HCT116 (cell line): ENCODE measurements around the gene HSF2BP. TPM values are rescaled to one million over a fixed set of nuclear protein-coding genes. Genes with fewer than 3 reads are reported as not detected.

ENCODE experiments used
- ATAC-seq: fragments of 200-7000 bp; cut with Tn5 transposase; 2 replicates; pipeline ENCODE4 v1.9.1; 2020; ENCODE audit warnings: mild to moderate bottlenecking, moderate library complexity
- BruUV-seq: library from RNA; stranded (reverse); fragments of 400-500 nt; replicated peaks from 2 replicates; lab custom pipeline; 2021; lab: Mats Ljungman, UMichigan
- CTCF ChIA-PET: fragments of 300-600 bp; sonication (Branson Sonifier 250); formaldehyde crosslinking; loops from one replicate; lab custom pipeline; 2021; ENCODE audit warnings: antibody characterized with exemption; lab: Charles Lee
- POLR2A ChIA-PET: fragments of 300-600, 350-600 bp; sonication (Branson Sonifier 250); formaldehyde crosslinking; loops from one replicate; lab custom pipeline; 2021; ENCODE audit warnings: antibody characterized with exemption; lab: Charles Lee
- RAD21 ChIA-PET, 2 experiments: fragments of 300-600 bp; sonication (Branson Sonifier 250); formaldehyde crosslinking; loops; one replicate each; lab custom pipeline; 2023; ENCODE audit warnings: low total read pairs in 2 of 2; ENCODE audit not compliant: uncharacterized antibody in 2 of 2, unreplicated experiment in 2 of 2, low non-redundant PET in 1 of 2; lab: Charles Lee
- DNase-seq: peaks from one replicate; pipeline ENCODE4 v3.0.0-alpha.2; 2010; ENCODE audit warnings: low read depth, low spot score
- H2AFZ ChIP-seq: fragments of 200-600 bp; shearing (Covaris generic), sonication (generic); 2 replicates; pipeline ENCODE4 v1.6.1; 2017; ENCODE audit warnings: low read depth, mixed run types, mixed read lengths, antibody characterized with exemption, low read length; ENCODE audit not compliant: poor library complexity, severe bottlenecking
- H3K27ac ChIP-seq: 2 replicates; pipeline ENCODE4 v1.5.1; 2012; ENCODE audit warnings: low read depth, low read length
- H3K27me3 ChIP-seq: fragments of 200-600 bp; sonication (generic); 2 replicates; pipeline ENCODE4 v1.6.1; 2016; ENCODE audit warnings: mixed run types, low read length, mixed read lengths; ENCODE audit not compliant: insufficient read depth
- H3K36me3 ChIP-seq, 2 experiments: fragments of 200-500 bp in 1 of 2; fragments of 200-600 bp in 1 of 2; sonication (Bioruptor generic) in 1 of 2; sonication (generic) in 1 of 2; 2 replicates each; pipeline versions ENCODE4 v1.5.1 to v1.6.1; 2014 to 2016; ENCODE audit warnings: low read length in 2 of 2, inconsistent platforms in 1 of 2, mixed read lengths in 1 of 2, mixed run types in 1 of 2; ENCODE audit not compliant: insufficient read depth in 2 of 2, control insufficient read depth in 1 of 2
- H3K4me1 ChIP-seq, 2 experiments: fragments of 200-600 bp in 1 of 2; sonication (generic) in 1 of 2; 2 replicates each; pipeline versions ENCODE4 v1.5.1 to v1.6.1; 2012 to 2017; ENCODE audit warnings: low read length in 2 of 2, inconsistent platforms in 1 of 2, mild to moderate bottlenecking in 1 of 2, mixed read lengths in 1 of 2, mixed run types in 1 of 2, moderate library complexity in 1 of 2; ENCODE audit not compliant: insufficient read depth in 2 of 2, control insufficient read depth in 1 of 2
- H3K4me2 ChIP-seq: fragments of 200-600 bp; sonication (generic); 2 replicates; pipeline ENCODE4 v1.6.1; 2017; ENCODE audit warnings: mixed run types, low read length, mixed read lengths
- H3K4me3 ChIP-seq, 2 experiments: fragments of 200-600 bp in 1 of 2; sonication (generic) in 1 of 2; replicated peaks in 1 of 2; 2 replicates each; pipeline ENCODE4 v1.5.1; 2011 to 2016; ENCODE audit warnings: low read length in 2 of 2, control low read depth in 1 of 2, low read depth in 1 of 2, mild to moderate bottlenecking in 1 of 2, mixed read lengths in 1 of 2, mixed run types in 1 of 2
- H3K79me2 ChIP-seq: fragments of 200-600 bp; sonication (generic); 2 replicates; pipeline ENCODE4 v1.6.1; 2017; ENCODE audit warnings: mild to moderate bottlenecking, mixed run types, low read length, moderate library complexity, mixed read lengths; ENCODE audit not compliant: insufficient read depth
- H3K9ac ChIP-seq: fragments of 200-600 bp; sonication (generic); 2 replicates; pipeline ENCODE4 v1.6.1; 2016; ENCODE audit warnings: low read length, mixed read lengths
- H3K9me2 ChIP-seq: fragments of 200-600 bp; sonication (generic), shearing (Covaris generic); 2 replicates; pipeline ENCODE4 v1.6.1; 2017; ENCODE audit warnings: mixed run types, mild to moderate bottlenecking, moderate library complexity; ENCODE audit not compliant: insufficient read depth
- H3K9me3 ChIP-seq, 2 experiments: fragments of 200-500 bp in 1 of 2; fragments of 200-600 bp in 1 of 2; sonication (Bioruptor generic) in 1 of 2; sonication (generic) in 1 of 2; 2 replicates each; pipeline ENCODE4 v1.6.1; 2014 to 2017; ENCODE audit warnings: low read length in 2 of 2, mixed read lengths in 2 of 2, inconsistent platforms in 1 of 2, low read depth in 1 of 2, mild to moderate bottlenecking in 1 of 2, mixed run types in 1 of 2, moderate library complexity in 1 of 2; ENCODE audit not compliant: control insufficient read depth in 1 of 2, insufficient read depth in 1 of 2
- H4K20me1 ChIP-seq: fragments of 200-600 bp; sonication (generic), shearing (Covaris generic); 2 replicates; pipeline ENCODE4 v1.6.1; 2017; ENCODE audit warnings: mixed run types, mild to moderate bottlenecking, moderate library complexity; ENCODE audit not compliant: insufficient read depth
- FOSL1 ChIP-seq: IDR thresholded peaks from 2 replicates; pipeline ENCODE4 v1.6.1; 2012; ENCODE audit warnings: low read depth
- POLR2A ChIP-seq: IDR thresholded peaks from 2 replicates; pipeline ENCODE4 v1.7.0; 2011; ENCODE audit warnings: borderline replicate concordance; ENCODE audit not compliant: insufficient read depth, insufficient read length; ENCODE audit errors: extremely low read depth
- POLR2AphosphoS5 ChIP-seq: IDR thresholded peaks from 2 replicates; pipeline ENCODE4 v1.6.1; 2011; ENCODE audit warnings: mild to moderate bottlenecking, low read depth, low read length, moderate library complexity
- REST ChIP-seq: IDR thresholded peaks from 2 replicates; pipeline ENCODE4 v1.6.1; 2012; ENCODE audit warnings: low read depth
- SP1 ChIP-seq: IDR thresholded peaks from 2 replicates; pipeline ENCODE4 v1.6.1; 2012; ENCODE audit warnings: low read depth
- intact Hi-C: fragments of 100-400 bp; cut with micrococcal nuclease; formaldehyde crosslinking; loops from 2 replicates; pipeline ENCODE4 v1.10.0; 2022
- total RNA-seq: library from RNA; stranded (reverse); gene quantifications from one replicate; pipeline ENCODE4 v1.2.1, GENCODE V29; 2021; ENCODE audit not compliant: unreplicated experiment

HSF2BP gene
- total RNA-seq, 1 experiment from 2014 or later, result 0.59 TPM

GRCh38 chr21:43605320-43606215 is 53.7 kb downstream of the HSF2BP start:
- H3K27me3 ChIP-seq, result no peaks in the 10 kb centered on the region
- CTCF ChIA-PET, result no interaction called here
- POLR2A ChIA-PET, result no interaction called here
- intact Hi-C loops, result no loop called here
- DNase-seq (no peak), ATAC-seq (no peak)
- H3K4me2 ChIP-seq, result no peak overlapping the region
- H3K4me3 ChIP-seq, result no peak overlapping the region
- H3K9ac ChIP-seq, result no peak overlapping the region
- H3K36me3 ChIP-seq, result no peaks in the 10 kb centered on the region
- TF ChIP-seq POLR2A (no peak), POLR2AphosphoS5 (no peak), REST (no peak), SP1 (no peak), FOSL1 (no peak)
- no peaks in the 10 kb centered on the region for H3K79me2 ChIP-seq
- H3K4me1 ChIP-seq, result peaks cover 7 to 14% of the 10 kb centered on the region in 2 experiments
- no TSS peak for BruUV-seq
- H3K9me2 ChIP-seq, result no peaks in the 10 kb centered on the region
- H3K27ac ChIP-seq, result no peak overlapping the region
- H4K20me1 ChIP-seq, result no peaks in the 10 kb centered on the region
- no peaks in the 10 kb centered on the region for H3K9me3 ChIP-seq
- H2AFZ ChIP-seq, result no peak overlapping the region
- RAD21 ChIA-PET, result no interaction called here
